Measurements from ENCODE around the gene AGK.

DNA sequence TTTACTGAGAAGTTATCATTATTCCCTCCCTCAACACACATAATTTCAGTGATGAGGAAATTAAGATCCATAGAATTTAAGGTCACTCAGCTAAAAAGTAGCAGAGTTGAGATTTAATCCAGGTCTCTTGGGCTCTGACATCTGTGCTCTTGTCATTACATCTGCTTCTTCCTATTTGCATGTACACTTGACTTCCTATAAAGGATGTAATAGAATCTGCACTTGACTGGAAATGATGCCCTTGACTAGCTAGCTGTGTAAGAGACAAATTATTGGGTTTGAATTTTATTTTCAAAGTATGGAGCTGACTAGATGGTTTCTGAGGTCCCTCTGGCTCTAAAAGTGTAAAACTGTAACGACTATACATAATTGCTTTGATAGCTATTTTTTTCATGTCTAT lies 59.5 kb downstream of the AGK start:
- TF ChIP-seq, protein P1, sequence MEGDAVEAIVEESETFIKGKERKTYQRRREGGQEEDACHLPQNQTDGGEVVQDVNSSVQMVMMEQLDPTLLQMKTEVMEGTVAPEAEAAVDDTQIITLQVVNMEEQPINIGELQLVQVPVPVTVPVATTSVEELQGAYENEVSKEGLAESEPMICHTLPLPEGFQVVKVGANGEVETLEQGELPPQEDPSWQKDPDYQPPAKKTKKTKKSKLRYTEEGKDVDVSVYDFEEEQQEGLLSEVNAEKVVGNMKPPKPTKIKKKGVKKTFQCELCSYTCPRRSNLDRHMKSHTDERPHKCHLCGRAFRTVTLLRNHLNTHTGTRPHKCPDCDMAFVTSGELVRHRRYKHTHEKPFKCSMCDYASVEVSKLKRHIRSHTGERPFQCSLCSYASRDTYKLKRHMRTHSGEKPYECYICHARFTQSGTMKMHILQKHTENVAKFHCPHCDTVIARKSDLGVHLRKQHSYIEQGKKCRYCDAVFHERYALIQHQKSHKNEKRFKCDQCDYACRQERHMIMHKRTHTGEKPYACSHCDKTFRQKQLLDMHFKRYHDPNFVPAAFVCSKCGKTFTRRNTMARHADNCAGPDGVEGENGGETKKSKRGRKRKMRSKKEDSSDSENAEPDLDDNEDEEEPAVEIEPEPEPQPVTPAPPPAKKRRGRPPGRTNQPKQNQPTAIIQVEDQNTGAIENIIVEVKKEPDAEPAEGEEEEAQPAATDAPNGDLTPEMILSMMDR (conservative IDR thresholded peaks at IDR 0.05): no peak
- TF ChIP-seq EZH2 (IDR thresholded peaks at IDR 0.05; ENCODE audit: low read depth): no peak

All from PC-9 (cell line).